GM18508 (cell line): Measurements from ENCODE around the gene GALNS.

Experiments
- ATAC-seq: cut with Tn5 transposase; IDR thresholded peaks from one replicate; pipeline ENCODE4 v1.9.1; 2021; ENCODE audit warnings: moderate number of reproducible peaks; ENCODE audit not compliant: insufficient read depth, unreplicated experiment

Gene GALNS

DNA sequence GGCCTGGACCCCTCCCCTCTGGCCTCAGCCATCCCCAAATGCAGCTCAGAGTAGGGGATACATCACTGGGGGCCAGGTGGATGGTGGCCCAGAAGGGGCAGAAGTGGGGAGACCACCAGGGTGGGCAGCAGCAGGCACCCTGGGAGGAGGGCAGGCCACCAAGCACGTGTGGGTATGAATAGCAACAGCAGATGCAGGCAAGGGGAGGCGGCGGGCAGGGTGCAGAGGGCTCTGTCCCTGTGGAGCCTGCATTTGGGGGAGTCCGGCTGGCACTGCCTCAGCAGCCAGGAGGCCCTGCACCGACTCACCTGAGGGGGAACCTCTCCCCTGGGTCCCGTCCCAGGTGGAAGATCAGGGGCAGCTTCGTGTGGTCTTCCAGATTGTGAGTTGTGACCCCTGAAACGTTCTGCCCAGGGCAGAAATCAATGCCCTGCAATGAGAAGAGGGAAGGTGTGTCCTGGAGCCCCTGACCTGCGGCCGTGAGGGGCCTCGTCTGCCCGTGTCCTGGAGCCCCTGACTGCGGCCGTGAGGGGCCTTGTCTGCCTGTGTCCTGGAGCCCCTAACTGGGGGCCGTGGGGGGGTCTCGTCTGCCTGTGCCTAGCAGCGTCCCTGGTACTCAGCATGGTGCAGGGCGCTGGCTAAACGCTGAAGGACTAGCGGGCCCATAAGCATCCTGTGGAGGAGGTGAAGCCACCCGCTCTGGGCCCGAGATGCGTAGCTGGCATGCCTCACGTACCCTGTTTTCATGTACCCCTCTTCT lies 34.3 kb downstream of the GALNS start:
- ATAC-seq, result no peak

DNA sequence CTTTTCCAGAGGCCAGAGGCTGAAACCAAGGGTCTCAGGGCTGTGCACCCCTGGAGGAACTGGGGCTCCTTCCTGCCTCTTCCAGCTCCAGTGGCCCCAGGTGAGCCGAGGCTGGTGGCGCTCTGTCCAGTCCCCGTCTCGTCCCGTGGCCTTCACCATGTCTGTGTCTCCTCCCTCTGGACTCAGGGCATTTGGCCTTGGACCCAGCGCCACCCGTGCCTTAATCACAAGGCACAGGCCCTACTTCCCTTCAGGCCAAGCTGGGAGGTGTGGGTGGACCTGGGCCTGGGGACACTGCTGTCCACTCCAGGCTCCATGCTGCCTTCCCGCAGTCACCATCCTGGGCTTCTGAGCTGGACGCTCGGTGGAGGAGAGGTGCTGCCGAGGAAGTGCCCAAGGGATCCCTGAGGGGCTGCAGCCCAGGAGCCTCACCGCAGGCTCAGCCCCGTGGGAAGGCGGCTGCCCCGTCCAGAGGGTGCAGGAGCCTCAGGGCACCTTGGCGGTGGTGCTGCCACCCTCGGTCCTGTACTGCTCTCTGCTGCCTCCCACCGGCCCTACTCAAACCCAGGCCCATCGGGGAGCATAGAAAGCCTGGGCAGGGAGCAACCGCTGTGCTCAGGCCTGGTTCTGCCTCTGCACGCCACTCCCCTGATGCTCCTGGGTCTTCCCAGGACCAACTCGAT lies 35.4 kb downstream of the GALNS start:
- no peak for ATAC-seq

DNA sequence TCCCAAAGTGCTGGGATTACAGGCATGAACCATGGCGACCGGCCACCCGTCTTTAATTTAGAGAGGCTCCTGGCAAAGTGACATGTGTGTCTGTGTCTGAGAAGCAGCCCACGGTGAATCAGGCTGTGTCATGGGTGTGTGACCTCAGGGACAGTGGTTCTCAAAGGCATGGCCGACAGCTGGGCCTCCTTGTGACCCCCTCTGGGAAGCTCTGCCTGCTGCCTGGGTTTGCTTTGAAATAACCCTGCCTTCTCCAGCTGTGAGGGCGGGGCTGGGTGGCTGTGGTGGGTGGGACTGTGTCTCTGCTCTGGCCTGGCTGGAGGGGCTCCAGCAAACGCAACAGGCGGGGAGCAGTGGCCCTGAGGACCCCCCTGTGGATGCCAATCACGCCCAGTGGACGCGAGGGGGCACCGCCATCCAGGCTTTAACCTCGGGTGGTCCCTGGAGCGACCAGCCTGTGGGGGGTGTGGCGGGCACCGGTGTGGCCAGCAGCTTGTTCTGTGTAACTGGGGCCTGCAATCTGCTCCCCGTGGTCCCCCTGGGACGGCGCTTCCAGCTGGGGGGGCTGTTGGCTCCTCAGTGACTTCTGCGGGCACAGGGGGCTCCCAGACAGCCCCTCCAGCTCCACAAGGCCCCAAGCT lies 36.2 kb downstream of the GALNS start:
- ATAC-seq, result no peak

DNA sequence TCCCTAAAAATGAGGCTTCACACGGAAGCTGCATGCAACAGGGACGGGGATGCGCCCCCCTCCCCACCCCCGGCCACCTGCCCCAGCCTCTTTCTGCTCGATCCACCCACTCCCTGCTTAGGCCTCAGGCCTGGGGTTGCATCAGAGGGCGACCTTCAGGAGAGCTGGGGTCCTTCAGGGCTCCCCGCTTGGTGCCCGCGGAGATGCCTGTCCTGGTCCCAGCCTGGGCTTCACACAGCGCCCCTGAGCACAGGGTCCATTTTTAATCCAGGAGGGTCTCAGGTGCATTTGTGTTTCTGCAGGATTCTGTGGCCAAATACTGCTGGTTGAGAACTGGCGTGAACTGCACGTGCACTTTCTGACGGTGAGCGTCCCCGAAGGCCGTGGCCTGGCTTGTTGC lies 37.6 kb downstream of the GALNS start:
- no peak for ATAC-seq

DNA sequence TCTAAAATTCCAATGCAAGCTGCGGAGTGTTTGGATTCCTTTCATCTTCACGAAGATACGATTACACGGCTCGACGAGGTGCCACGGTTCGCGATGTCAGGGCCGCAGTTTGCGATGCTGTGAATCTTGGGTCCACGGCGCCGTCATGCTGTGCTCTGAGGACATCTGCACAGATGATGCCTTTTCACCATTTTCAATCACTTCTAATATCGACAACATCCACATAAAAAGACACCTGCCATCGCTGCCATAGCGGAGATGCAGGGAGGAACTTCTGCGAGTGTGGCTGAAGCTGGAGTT lies 38.2 kb downstream of the GALNS start:
- no peak for ATAC-seq

DNA sequence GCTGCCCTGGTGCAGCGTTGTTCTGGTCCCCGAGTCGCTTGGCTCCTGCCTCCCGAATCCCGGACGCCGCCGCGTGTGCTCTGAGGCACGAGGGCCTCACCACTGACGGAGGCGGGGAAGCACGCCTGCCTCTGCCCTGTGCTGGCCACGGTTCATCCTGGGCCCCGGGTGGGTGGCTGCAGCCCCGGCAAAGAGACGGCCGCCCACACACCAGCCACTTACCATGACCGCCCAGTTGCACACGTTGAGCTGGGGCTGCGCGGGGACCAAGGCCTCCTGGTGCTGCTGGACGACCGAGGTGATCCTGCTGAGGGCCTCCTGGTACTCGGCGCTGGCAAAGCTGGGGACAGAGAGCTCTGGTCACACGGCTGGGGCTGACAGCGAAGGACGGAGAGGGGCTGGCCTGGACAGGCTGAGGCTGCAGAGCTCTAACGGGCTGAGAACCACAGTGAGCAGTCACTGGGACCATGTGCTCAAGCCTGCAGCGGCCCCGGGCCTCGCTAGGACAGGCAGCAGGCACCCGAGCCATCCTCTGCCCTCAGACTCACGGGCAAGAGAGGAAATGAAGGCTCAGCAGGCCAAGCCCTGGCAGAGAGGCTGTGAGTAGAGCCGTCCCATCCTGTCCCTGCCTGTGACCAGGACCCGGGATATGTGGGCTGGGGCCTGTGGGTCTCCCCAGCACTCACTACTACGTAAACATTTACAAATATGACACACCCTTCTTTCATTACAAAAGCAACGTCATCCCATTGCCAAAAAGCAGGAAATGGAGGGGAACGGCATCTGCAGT lies 38.8 kb downstream of the GALNS start:
- no peak for ATAC-seq

DNA sequence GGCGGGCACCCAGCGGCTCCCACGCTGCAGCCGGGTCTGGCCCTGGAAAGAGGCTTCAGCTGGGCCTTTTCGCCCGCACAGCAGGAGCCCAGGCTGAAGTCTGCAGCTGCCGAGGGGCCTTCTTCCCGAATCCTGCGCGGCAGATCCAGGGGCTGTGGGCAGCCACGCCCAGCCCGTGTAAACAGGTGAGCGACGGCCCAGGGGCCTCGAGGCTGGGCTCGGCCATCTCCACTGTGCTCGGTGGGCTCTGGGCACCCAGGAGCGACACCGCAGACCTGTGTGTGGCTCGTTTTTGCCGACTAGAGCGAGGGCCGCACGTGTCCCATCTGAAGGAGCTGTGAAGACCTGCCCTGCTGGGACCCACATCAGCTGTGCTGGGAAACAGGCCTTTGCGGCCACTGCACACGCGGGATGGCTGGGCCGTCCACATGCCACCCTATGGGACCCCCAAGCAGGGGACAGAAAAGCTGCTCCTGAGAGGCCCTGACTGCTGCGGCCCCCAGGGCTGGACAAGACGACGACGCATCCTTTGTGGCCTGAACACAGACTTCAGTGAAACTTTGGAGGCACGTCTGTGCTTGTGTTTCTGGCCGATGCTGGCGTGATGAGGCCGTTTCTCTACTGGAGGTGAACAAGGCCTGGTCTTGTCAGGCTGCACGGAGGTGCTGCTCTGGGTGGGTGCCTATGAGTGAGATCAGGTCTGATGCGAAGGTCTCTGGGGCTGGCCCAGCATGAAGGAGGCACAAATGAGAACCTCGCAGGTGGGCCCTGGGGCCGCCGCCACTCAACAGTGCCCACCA lies 39.8 kb downstream of the GALNS start:
- no peak for ATAC-seq

DNA sequence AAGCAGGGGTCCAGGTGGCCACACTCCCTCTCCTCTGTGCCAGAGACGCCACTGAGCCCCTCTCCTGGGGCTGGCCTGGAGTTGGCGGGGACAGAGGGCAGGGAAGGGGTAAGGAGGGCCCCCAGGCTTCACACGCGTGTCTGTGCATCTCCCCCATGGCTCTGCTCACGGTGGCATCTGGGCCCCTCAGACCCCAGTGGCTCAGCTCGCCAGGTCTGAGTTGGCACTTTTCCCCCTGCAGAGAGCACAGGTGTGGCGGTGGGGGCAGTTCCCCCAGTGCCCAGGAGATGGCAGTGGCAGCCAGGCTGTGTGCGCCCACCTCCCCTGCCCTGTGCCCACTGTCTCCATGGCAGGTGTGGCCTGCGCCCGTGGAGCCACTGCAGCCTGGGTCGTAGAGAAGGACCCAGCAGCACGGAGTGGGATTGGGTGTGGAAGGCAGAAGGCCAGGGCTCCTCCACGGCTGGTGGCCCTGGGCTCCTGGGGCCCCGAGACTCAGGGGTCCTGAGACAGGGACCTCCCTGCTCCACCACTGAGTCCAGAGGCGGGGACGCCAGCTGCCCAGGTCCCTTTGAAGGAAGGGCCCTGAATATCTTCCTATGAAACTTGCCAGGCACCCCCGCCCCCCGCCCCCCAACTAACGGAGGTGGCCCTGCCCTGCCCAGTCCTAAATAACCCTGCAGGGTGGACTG lies 40.7 kb downstream of the GALNS start:
- ATAC-seq, result no peak

DNA sequence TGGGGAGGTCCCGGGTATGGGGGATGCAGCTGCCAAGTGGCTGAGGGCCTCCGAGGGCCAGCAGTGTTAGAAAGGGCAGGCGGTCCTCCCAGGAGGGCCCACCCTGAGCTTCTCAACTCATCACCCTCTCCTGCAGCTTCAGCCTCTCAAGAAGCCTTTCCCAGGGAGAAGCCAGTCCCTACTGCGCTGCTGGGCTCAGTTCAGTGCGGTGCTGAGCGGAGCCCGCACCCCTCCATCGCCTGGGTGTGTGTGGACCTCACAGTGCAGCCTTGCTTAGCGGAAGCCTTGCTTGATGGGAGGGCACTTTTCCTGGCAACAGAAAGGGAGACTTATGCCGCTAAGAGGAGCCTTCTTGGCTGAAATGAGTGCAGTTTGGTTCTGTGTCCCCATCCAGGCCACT lies 41.5 kb downstream of the GALNS start:
- ATAC-seq, result no peak

DNA sequence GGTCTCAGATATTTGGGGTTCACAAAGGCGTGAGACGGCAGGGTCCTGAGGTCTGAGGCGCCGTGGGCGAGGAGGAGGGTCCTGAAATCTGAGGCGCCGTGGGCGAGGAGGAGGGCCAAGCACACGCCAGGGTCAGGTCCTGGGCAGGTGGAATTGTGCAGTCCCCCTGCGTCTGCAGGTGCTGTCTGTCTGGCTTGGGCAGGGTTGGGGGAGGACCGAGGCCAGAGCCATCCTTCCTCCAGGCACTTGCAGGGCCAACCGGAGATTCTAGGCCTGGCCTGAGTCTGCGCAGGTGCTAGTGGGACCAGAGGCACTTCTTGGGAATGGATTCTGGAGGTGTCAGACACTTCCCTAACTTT lies 42.6 kb downstream of the GALNS start:
- no peak for ATAC-seq

DNA sequence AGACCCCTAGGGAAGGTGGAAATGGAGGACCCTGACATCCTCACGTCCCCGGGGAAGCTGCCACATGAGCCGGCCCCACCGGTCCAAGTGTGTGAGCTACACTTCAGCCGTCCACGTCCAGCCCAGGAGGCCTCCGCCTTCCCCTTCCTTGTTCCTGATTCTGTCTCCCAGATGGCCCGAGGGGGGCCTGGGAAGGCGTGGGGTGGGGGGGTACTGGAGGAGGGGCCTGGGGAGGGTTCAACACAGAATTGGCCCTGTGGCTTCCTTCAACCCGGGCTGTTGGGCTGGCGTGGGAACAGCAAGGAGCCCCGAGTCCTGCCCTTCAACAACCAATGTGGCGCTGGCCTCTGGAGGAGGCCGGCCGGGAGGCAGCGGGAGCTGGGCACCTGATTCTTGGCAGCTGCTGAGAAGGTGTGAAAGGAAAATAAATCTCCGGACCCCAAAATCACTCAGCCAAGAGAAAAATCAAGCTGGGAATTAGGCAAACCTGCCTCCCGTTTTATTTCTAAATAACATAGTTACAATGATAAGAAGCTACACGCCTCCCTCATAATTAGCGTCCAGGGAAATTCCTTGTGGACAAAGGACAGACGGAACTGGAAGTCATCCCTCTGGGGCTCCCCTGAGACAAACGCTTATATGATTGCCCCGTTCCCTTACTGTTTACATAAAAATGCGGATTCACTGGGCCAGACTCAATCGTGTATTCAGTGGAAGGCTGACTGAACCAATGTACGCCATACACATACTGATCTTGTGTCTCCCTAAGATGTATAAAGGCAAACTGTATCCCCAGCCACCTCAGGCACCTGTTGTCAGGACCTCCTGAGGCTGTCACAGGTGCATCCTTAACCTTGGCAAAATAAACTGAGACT lies 43.2 kb downstream of the GALNS start:
- ATAC-seq, result no peak

DNA sequence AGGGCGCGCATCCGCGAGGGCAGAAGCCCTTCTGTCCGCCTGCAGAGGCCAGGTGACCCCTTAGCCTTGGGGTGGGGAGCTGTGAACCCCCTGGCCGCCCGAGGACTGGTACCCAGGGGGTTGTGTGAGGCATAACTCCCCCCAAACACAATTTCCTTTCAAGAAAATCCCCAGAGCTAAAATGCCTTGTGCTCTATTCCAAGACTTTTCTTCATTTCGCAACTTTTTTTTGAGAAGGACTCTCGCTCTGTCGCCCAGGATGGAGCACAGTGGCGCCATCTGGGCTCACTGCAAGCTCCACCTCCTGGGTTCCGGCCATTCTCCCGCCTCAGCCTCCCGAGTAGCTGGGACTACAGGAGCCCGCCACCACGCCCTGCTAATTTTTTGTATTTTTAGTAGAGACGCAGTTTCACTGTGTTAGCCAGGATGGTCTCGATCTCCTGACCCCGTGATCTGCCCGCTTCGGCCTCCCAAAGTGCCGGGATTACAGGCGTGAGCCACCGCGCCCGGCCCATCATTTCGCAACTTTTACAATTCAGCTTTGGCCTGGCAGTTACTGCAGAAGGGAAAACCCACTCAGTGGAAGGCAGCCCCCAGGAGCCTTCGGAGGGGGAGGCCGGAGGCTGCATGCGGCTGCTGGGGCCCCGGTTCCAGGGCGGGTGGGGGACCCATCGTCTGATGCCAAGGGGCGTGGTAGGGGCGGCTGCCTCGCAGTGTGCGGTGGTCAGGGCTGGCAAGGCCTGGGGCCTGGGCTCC lies 44.1 kb downstream of the GALNS start:
- no peak for ATAC-seq

DNA sequence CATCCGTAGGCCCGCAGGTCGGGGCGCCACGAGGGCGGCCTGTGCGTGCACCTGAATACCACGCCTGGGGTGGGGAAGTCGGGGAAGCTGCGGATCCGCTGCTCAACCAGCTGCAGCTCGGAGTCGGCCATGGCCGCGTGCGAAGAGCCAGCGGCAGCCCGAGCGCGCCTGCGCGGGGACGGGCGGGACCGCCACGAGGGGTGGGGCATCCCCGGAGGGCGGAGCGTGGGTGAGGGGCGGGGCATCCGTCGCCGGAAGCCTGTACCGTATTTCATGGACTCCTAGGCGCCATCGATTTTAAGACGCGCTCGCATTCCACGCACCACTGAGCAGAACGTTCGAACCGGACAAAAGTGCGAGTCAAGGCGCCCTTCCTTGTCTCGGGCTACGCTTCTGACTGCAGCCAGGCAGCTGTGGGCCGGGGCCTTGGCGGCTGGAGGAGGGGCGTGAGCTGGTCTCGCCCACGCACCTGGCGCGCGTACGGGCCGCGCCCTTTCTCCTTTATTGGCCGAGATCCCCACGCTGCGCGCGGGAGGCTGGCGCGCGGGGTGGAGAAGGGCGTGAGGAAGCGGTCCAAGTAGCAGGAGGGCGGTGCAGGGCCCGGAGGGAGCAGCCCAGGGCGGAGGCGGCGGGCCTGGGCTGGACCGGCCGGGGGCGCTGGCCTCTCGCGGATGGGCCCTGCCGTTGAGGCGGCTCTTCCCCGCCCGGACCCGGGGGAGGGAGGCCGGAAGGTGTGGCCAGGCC lies 44.8 kb downstream of the GALNS start, which contains the start of gene APRT:
APRT (minus strand) TSS at position 160 of the 744 bp plus-strand sequence; CDS start at position 131, 29 bp downstream.
- peak; percentile 47 for ATAC-seq

DNA sequence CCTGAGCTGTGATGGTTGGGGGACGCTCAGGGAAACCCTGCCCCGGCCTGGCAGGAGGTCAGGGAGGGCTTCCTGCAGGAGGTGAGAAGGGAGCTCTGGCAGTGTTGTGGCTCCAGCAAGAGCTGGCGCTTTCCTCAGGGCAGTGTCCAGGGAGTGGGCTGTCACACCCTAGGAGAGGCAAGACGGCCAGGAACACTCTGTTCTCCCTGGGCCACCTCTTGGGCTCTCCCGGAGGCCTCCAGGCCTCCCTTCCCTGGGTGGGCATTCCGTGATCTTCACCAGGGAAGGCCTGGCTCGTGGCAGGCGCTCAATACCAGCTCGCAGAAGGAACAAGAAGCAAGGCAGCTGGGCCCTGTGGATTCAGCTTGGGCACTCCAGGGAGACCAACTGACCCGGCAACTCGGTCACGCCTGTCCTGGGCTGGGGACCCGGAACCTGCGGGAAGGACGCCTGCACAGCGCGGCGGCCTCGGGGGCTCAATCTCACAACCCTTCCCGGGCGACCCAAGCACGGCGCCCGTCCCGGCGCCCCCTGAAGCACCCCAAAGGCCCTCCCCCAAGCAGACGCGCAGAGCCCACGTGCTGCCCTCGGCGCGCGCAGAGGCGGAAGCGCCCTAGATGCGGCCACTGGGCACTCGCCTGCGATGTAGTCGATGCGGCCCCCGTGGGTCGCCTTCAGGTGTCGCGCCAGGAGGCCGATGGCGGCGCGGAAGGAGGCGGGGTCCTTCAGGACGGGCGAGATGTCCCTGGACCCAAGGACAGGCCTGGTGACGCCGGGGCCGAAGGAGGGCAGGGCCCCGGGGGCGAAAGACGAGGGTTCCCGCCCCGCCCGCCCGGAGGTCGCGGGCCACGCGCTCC lies 45.6 kb downstream of the GALNS start:
- ATAC-seq, result peak; percentile 24

DNA sequence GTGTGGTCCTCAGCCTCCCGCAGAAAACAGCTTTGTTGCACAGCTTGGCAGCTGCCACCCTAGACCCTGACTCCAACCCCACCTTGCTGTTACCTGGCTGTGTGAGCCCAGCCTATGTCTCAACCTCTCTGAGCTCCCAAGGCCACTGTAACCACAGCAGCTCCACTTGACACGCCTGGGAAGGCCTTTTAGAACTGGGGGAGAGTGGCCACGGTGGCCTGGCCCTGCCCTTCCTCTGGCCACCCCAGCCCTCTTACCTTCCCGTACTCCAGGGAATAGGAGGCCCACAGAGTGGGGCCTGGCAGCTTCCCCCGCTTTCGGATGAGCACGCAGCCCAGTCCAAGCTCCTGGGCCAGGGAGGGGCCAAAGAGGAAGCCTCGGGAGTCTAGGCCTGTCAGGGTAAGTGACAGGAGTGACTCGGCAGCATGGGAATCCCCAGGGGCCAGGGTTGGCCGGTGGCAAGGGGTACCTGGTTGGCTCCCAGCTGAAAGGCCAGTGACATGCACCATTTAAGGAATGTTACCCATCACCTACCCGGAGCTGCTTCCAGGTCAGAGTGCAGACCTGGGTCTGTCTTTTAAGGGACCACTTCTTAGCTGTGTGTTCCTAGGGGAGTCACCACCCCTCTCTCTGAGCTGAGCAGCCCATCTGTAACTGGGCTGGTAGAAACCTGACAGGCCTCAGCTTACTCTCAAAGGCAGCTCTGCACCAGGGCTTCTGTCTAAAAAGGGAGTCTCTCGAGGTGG lies 46.4 kb downstream of the GALNS start:
- ATAC-seq, result no peak
